HepG2 (cell line): ENCODE measurements around the gene IRF7. TPM values are rescaled to one million over a fixed set of nuclear protein-coding genes. Genes with fewer than 3 reads are reported as not detected.

Experiments used
- AGO2 ChIP-seq: fragments of 200-400 bp; formaldehyde crosslinking; optimal IDR thresholded peaks from 2 replicates; pipeline ENCODE3; 2017; ENCODE audit warnings: mild to moderate bottlenecking, low read depth, low read length, moderate library complexity
- MYC ChIP-seq: sonication (generic); formaldehyde crosslinking; IDR thresholded peaks from 2 replicates; pipeline ENCODE4 v1.9.0; 2021; ENCODE audit warnings: missing genetic modification reagents, borderline replicate concordance
- PCBP1 ChIP-seq: fragments of 200-400 bp; formaldehyde crosslinking; IDR thresholded peaks from 2 replicates; pipeline ENCODE4 v1.6.1; 2017; ENCODE audit warnings: mild to moderate bottlenecking, low read depth, low read length, borderline replicate concordance
- POLR2A ChIP-seq, 2 experiments: IDR thresholded peaks; 2 replicates each; pipeline ENCODE4 v1.6.1; 2011; ENCODE audit warnings: low read depth in 2 of 2, low read length in 2 of 2, mild to moderate bottlenecking in 1 of 2, moderate library complexity in 1 of 2; ENCODE audit not compliant: insufficient read depth in 1 of 2
- SATB2 ChIP-seq: sonication (generic); formaldehyde crosslinking; IDR thresholded peaks from 2 replicates; pipeline ENCODE4 v1.5.0; 2020; ENCODE audit warnings: missing genetic modification reagents
- ZBTB38 ChIP-seq: sonication (generic); formaldehyde crosslinking; IDR thresholded peaks from 2 replicates; pipeline ENCODE4 v1.5.1; 2020; ENCODE audit warnings: mild to moderate bottlenecking, missing genetic modification reagents
- ZNF20 ChIP-seq: sonication (generic); formaldehyde crosslinking; IDR thresholded peaks from 2 replicates; pipeline ENCODE4 v1.4.0; 2020; ENCODE audit warnings: mild to moderate bottlenecking, moderate library complexity, missing genetic modification reagents
- ZNF709 ChIP-seq: sonication (generic); formaldehyde crosslinking; IDR thresholded peaks from 2 replicates; pipeline ENCODE4 v1.5.0; 2020; ENCODE audit warnings: mild to moderate bottlenecking, missing genetic modification reagents
- polyA plus RNA-seq, 8 experiments: library from polyadenylated mRNA; depleted of rRNA in 3 of 8; stranded (reverse) in 7 of 8; unstranded in 1 of 8; fragments of >200 nt; fragmentation: Illumina TruSeq in 4 of 8; extraction: Trizol in 4 of 8; gene quantifications; 2 replicates each; pipeline versions ENCODE4 v1.2.1 to v1.2.3, GENCODE V29; 2011 to 2016; ENCODE audit warnings: low read depth in 4 of 8, missing spikeins in 1 of 8, mixed read lengths in 1 of 8; ENCODE audit not compliant: insufficient read depth in 1 of 8
- total RNA-seq, 5 experiments: library from RNA; depleted of rRNA; stranded (reverse); fragments of >200 nt; fragmentation: Illumina TruSeq; extraction: Trizol; gene quantifications; 2 replicates each; pipeline ENCODE4 v1.2.3, GENCODE V29; 2016; ENCODE audit warnings: low read depth in 1 of 5
- TF ChIP-seq, protein P1 (sequence below): sonication (generic); formaldehyde crosslinking; IDR thresholded peaks from 2 replicates; pipeline ENCODE4 v1.4.0; 2020; ENCODE audit warnings: mild to moderate bottlenecking, low read depth, missing genetic modification reagents
- TF ChIP-seq, protein P2 (sequence below): sonication (generic); formaldehyde crosslinking; IDR thresholded peaks from 2 replicates; pipeline ENCODE4 v1.4.0; 2020; ENCODE audit warnings: missing genetic modification reagents, borderline replicate concordance
- TF ChIP-seq, protein P3 (sequence below): sonication (generic); formaldehyde crosslinking; IDR thresholded peaks from 2 replicates; pipeline ENCODE4 v1.4.0; 2020; ENCODE audit warnings: missing genetic modification reagents, borderline replicate concordance

Gene IRF7
- total and polyA plus RNA-seq, 2 of the 13 experiments (the other 11 are each of a cell fraction or from before 2014, with no cell fraction given): not detected

DNA sequence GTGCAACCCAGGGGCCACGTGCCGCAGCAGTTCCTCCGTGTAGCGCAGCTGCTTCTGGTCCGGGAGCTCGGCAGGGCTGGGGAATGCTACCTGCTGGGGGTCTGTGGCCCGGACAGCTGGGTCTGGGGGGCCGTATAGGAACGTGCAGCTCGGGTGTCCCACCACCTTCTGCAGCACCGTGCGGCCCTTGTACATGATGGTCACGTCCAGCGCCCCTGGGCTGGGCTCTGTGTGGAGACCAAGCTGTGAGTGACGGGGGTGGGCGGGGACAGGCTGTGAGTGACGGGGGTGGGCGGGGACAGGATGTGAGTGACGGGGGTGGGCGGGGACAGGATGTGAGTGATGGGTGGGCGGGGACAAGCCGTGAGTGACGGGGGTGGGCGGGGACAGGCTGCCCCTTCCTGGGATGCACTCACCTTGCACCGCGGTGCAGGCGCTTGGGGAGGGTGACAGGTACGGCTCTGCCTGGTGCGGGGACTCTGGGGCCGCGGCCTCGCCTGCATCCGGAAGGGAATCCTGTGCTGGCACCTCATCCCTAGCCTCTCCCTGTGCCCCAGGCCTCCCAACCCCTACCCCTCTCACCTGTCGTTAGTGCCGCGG lies 2.3 kb downstream of the IRF7 start (continued):
- TF ChIP-seq, protein P1, sequence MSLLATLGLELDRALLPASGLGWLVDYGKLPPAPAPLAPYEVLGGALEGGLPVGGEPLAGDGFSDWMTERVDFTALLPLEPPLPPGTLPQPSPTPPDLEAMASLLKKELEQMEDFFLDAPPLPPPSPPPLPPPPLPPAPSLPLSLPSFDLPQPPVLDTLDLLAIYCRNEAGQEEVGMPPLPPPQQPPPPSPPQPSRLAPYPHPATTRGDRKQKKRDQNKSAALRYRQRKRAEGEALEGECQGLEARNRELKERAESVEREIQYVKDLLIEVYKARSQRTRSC (CRISPR knock-in tag): no peak
- TF ChIP-seq ZBTB38 (CRISPR knock-in tag) (0 out of 2 replicates have a peak, but pooled peaks have one; percentile 31), ZNF20 (CRISPR knock-in tag) (no peak), PCBP1 (0 out of 2 replicates have a peak, but pooled peaks have one; percentile 34), SATB2 (CRISPR knock-in tag) (no peak), MYC (no peak), POLR2A (IDR thresholded peaks at IDR 0.05; ENCODE audit: insufficient read depth in 1 of 2, low read depth in 2 of 2, low read length in 2 of 2) (peak in 1 of 2 experiments; percentile 45; a peak in 1 of 4 replicates), AGO2 (peak; percentile 85), ZNF709 (CRISPR knock-in tag) (no peak)
- TF ChIP-seq, protein P2, sequence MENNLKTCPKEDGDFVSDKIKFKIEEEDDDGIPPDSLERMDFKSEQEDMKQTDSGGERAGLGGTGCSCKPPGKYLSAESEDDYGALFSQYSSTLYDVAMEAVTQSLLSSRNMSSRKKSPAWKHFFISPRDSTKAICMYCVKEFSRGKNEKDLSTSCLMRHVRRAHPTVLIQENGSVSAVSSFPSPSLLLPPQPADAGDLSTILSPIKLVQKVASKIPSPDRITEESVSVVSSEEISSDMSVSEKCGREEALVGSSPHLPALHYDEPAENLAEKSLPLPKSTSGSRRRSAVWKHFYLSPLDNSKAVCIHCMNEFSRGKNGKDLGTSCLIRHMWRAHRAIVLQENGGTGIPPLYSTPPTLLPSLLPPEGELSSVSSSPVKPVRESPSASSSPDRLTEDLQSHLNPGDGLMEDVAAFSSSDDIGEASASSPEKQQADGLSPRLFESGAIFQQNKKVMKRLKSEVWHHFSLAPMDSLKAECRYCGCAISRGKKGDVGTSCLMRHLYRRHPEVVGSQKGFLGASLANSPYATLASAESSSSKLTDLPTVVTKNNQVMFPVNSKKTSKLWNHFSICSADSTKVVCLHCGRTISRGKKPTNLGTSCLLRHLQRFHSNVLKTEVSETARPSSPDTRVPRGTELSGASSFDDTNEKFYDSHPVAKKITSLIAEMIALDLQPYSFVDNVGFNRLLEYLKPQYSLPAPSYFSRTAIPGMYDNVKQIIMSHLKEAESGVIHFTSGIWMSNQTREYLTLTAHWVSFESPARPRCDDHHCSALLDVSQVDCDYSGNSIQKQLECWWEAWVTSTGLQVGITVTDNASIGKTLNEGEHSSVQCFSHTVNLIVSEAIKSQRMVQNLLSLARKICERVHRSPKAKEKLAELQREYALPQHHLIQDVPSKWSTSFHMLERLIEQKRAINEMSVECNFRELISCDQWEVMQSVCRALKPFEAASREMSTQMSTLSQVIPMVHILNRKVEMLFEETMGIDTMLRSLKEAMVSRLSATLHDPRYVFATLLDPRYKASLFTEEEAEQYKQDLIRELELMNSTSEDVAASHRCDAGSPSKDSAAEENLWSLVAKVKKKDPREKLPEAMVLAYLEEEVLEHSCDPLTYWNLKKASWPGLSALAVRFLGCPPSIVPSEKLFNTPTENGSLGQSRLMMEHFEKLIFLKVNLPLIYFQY: no peak
- TF ChIP-seq, protein P3, sequence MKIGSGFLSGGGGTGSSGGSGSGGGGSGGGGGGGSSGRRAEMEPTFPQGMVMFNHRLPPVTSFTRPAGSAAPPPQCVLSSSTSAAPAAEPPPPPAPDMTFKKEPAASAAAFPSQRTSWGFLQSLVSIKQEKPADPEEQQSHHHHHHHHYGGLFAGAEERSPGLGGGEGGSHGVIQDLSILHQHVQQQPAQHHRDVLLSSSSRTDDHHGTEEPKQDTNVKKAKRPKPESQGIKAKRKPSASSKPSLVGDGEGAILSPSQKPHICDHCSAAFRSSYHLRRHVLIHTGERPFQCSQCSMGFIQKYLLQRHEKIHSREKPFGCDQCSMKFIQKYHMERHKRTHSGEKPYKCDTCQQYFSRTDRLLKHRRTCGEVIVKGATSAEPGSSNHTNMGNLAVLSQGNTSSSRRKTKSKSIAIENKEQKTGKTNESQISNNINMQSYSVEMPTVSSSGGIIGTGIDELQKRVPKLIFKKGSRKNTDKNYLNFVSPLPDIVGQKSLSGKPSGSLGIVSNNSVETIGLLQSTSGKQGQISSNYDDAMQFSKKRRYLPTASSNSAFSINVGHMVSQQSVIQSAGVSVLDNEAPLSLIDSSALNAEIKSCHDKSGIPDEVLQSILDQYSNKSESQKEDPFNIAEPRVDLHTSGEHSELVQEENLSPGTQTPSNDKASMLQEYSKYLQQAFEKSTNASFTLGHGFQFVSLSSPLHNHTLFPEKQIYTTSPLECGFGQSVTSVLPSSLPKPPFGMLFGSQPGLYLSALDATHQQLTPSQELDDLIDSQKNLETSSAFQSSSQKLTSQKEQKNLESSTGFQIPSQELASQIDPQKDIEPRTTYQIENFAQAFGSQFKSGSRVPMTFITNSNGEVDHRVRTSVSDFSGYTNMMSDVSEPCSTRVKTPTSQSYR (CRISPR knock-in tag): no peak
